ENCODE measurements around the gene MBD6.
"Not testable (repeated sequence)": the region's sequence is repeated elsewhere in the genome, so short reads cannot be mapped to it uniquely, and the experiment has no call there.

The MBD6 gene

GRCh38 chr12:57511161-57511560 lies 11.5 kb upstream of the MBD6 start:
- in situ Hi-C loops (cut with HindIII; ENCODE audit: low pct_ligation_motif_present, low sequenced_read_pairs) = no loop called here
- DNase-seq = no peak
- TF ChIP-seq CTCF (IDR thresholded peaks at IDR 0.05; ENCODE audit: low read depth, low read length, missing control alignments) = no peak
- H3K27me3 ChIP-seq (replicated peaks) = no peaks in the 10 kb centered on the region
- no peak overlapping the region for H3K27ac ChIP-seq
- no peak overlapping the region for H3K4me3 ChIP-seq (ENCODE audit: low read depth, low read length)
- H3K36me3 ChIP-seq (replicated peaks) = peaks cover 62% of the 10 kb centered on the region

- H3K27ac ChIP-seq = no peak overlapping the region
- no peak overlapping the region for H3K4me3 ChIP-seq (ENCODE audit: low read depth, low read length)
- peaks cover 64% of the 10 kb centered on the region for H3K36me3 ChIP-seq (replicated peaks)
- no peaks in the 10 kb centered on the region for H3K27me3 ChIP-seq (replicated peaks)
- TF ChIP-seq CTCF (IDR thresholded peaks at IDR 0.05; ENCODE audit: low read depth, low read length, missing control alignments) = no peak
- no peak for DNase-seq
- in situ Hi-C loops (cut with HindIII; ENCODE audit: low pct_ligation_motif_present, low sequenced_read_pairs) = no loop called here
Observed at GRCh38 chr12:57511588-57512325, 10.9 kb upstream of the MBD6 start.

GRCh38 chr12:57512665-57513064 lies 10.0 kb upstream of the MBD6 start:
- TF ChIP-seq CTCF (IDR thresholded peaks at IDR 0.05; ENCODE audit: low read depth, low read length, missing control alignments) = no peak
- in situ Hi-C loops (cut with HindIII; ENCODE audit: low pct_ligation_motif_present, low sequenced_read_pairs) = no loop called here
- Histone ChIP-seq H3K36me3 (replicated peaks) (peaks cover 73% of the 10 kb centered on the region), H3K4me3 (ENCODE audit: low read depth, low read length) (no peak overlapping the region), H3K27me3 (replicated peaks) (no peaks in the 10 kb centered on the region), H3K27ac (no peak overlapping the region)
- DNase-seq = no peak

- Histone ChIP-seq H3K27me3 (replicated peaks) (no peaks in the 10 kb centered on the region), H3K4me3 (ENCODE audit: low read depth, low read length) (no peak overlapping the region), H3K27ac (no peak overlapping the region), H3K36me3 (replicated peaks) (peaks cover 77% of the 10 kb centered on the region)
- no peak for DNase-seq
- TF ChIP-seq CTCF (IDR thresholded peaks at IDR 0.05; ENCODE audit: low read depth, low read length, missing control alignments) = no peak
- in situ Hi-C loops (cut with HindIII; ENCODE audit: low pct_ligation_motif_present, low sequenced_read_pairs) = no loop called here
Observed at GRCh38 chr12:57513266-57513665, 9.4 kb upstream of the MBD6 start.

GRCh38 chr12:57513677-57514076 lies 8.9 kb upstream of the MBD6 start:
- in situ Hi-C loops (cut with HindIII; ENCODE audit: low pct_ligation_motif_present, low sequenced_read_pairs); H3K27ac ChIP-seq; H3K27me3 ChIP-seq (replicated peaks); H3K4me3 ChIP-seq (ENCODE audit: low read depth, low read length); DNase-seq: not testable (repeated sequence)
- peaks cover 78% of the 10 kb centered on the region for H3K36me3 ChIP-seq (replicated peaks)

GRCh38 chr12:57514246-57514645 lies 8.4 kb upstream of the MBD6 start:
- H3K27ac ChIP-seq; DNase-seq; H3K27me3 ChIP-seq (replicated peaks); H3K4me3 ChIP-seq (ENCODE audit: low read depth, low read length); in situ Hi-C loops (cut with HindIII; ENCODE audit: low pct_ligation_motif_present, low sequenced_read_pairs): not testable (repeated sequence)
- peaks cover 80% of the 10 kb centered on the region for H3K36me3 ChIP-seq (replicated peaks)

All from brain microvascular endothelial cell (primary cell).